ENCODE data around the gene SUCLA2.

DNA sequence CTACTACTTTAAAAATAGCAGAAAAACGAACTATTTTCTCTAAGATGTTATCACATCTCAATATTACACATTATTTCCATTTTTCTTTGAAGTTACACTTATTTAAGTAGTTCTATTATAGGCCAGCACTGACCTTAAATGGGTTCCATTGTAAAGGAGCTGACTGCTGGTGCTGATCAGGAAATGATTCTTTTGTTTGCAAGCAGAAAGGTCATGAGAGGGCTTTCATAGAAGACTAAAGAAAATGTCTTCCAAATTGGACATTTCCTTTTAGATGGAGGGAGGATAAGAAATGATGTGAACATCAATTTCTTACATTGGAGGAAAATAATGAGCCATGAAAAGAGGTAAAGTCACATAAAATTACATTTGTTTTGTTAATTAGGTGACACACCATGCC, 96.2 kb downstream of the SUCLA2 start:
- TF ChIP-seq POLR2A (IDR thresholded peaks at IDR 0.05) (no peak), CTCF (IDR thresholded peaks at IDR 0.05) (no peak)

All from body of pancreas (tissue), 4 donors.